ENCODE results near the gene ZNF783. TPM values are rescaled to one million over a fixed set of nuclear protein-coding genes. Genes with fewer than 3 reads are reported as not detected.

The ZNF783 gene
- total and polyA plus RNA-seq, 2 of the 8 experiments (the other 6 are each of a cell fraction or from before 2014, with no cell fraction given): 7.3 to 8.2 TPM

- no peak for TF ChIP-seq BRCA1 (IDR thresholded peaks at IDR 0.05; ENCODE audit: low read depth, low read length)
Measured at GRCh38 chr7:149287622-149288021, 25.6 kb downstream of the ZNF783 start (continued).

Measured in H1 (cell line).